Chondrocyte (in vitro differentiated cells): ENCODE data around the gene PI4KA. TPM values are rescaled to one million over a fixed set of nuclear protein-coding genes. Genes with fewer than 3 reads are reported as not detected.
"Not testable (repeated sequence)": the region's sequence is repeated elsewhere in the genome, so short reads cannot be mapped to it uniquely, and the experiment has no call there.

Experiments used
- DNase-seq: peaks from one replicate; pipeline ENCODE4 v3.0.0; 2021; ENCODE audit warnings: mixed read lengths, low spot score
- H3K27ac Mint-ChIP-seq: one replicate; pipeline ENCODE4 v1.8.0; 2021; ENCODE audit warnings: mild to moderate bottlenecking, moderate library complexity, mixed read lengths; ENCODE audit not compliant: unreplicated experiment
- H3K27me3 Mint-ChIP-seq: 2 replicates; pipeline ENCODE4 v1.8.0; 2021; ENCODE audit warnings: low read depth, mixed read lengths
- H3K36me3 Mint-ChIP-seq: 2 replicates; pipeline ENCODE4 v1.8.0; 2021; ENCODE audit warnings: low read depth, mixed read lengths
- H3K4me1 Mint-ChIP-seq: 2 replicates; pipeline ENCODE4 v1.8.0; 2021; ENCODE audit warnings: low read depth, mild to moderate bottlenecking, mixed read lengths
- H3K4me3 Mint-ChIP-seq: one replicate; pipeline ENCODE4 v1.8.0; 2021; ENCODE audit warnings: mild to moderate bottlenecking, moderate library complexity, mixed read lengths; ENCODE audit not compliant: unreplicated experiment
- H3K9me3 Mint-ChIP-seq: 2 replicates; pipeline ENCODE4 v1.8.0; 2021; ENCODE audit warnings: low read depth, mixed read lengths
- total RNA-seq: library from RNA; stranded (reverse); gene quantifications from 3 replicates; pipeline ENCODE4 v1.2.1, GENCODE V29; 2021
- TF ChIP-seq, protein P1 (sequence below): fragments of 200-600 bp; sonication (generic); IDR thresholded peaks from 2 replicates; pipeline ENCODE4 v1.5.0; 2021; ENCODE audit warnings: antibody characterized with exemption, mild to moderate bottlenecking, moderate library complexity

Gene PI4KA
- total RNA-seq, 1 donor from 2014 or later, result 68.3 TPM

- no peak overlapping the region for H3K27ac Mint-ChIP-seq
- TF ChIP-seq, protein P1, sequence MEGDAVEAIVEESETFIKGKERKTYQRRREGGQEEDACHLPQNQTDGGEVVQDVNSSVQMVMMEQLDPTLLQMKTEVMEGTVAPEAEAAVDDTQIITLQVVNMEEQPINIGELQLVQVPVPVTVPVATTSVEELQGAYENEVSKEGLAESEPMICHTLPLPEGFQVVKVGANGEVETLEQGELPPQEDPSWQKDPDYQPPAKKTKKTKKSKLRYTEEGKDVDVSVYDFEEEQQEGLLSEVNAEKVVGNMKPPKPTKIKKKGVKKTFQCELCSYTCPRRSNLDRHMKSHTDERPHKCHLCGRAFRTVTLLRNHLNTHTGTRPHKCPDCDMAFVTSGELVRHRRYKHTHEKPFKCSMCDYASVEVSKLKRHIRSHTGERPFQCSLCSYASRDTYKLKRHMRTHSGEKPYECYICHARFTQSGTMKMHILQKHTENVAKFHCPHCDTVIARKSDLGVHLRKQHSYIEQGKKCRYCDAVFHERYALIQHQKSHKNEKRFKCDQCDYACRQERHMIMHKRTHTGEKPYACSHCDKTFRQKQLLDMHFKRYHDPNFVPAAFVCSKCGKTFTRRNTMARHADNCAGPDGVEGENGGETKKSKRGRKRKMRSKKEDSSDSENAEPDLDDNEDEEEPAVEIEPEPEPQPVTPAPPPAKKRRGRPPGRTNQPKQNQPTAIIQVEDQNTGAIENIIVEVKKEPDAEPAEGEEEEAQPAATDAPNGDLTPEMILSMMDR, result no peak
Observed at GRCh38 chr22:20904008-20904979, 45.7 kb upstream of the PI4KA start.

DNA sequence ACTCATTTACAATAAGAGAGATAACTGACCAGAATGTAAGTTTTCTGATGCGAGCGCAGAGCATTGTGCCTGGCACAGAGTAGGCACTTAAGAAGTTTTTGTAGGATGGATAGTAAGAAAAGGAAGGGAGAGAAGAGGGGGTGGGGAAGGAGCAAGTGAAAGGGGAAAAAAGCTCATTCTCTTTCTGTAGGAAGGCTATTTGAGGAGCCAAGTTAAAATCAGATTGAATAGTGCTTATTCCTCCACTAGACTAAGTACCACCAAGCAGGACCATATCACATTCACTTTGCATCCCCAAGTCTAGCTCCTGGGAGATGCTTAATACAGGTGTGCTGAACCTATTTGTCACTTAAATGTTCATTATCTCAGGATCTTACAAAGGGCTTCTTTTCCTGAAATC, 44.5 kb upstream of the PI4KA start:
- Mint-ChIP-seq H3K27me3 (peaks cover 5% of the 10 kb centered on the region), H3K27ac (no peak overlapping the region), H3K4me1 (no peaks in the 10 kb centered on the region)

More at GRCh38 chr22:20904008-20904979, 45.7 kb upstream of the PI4KA start:
- no peaks in the 10 kb centered on the region for H3K36me3 Mint-ChIP-seq
- peaks cover 5% of the 10 kb centered on the region for H3K27me3 Mint-ChIP-seq
- no peaks in the 10 kb centered on the region for H3K9me3 Mint-ChIP-seq
- no peak overlapping the region for H3K4me3 Mint-ChIP-seq
- no peak for DNase-seq
- no peaks in the 10 kb centered on the region for H3K4me1 Mint-ChIP-seq

GRCh38 chr22:20901093-20902033, 42.8 kb upstream of the PI4KA start:
- not testable (repeated sequence) for H3K27ac Mint-ChIP-seq, H3K4me3 Mint-ChIP-seq, H3K4me1 Mint-ChIP-seq, H3K36me3 Mint-ChIP-seq, H3K9me3 Mint-ChIP-seq, H3K27me3 Mint-ChIP-seq
- peak; percentile 35 for DNase-seq

More for the DNA sequence above, 44.5 kb upstream of the PI4KA start:
- TF ChIP-seq, protein P1, result no peak
- no peaks in the 10 kb centered on the region for H3K9me3 Mint-ChIP-seq
- H3K36me3 Mint-ChIP-seq, result no peaks in the 10 kb centered on the region
- no peak overlapping the region for H3K4me3 Mint-ChIP-seq
- no peak for DNase-seq

GRCh38 chr22:20899827-20900423, 41.3 kb upstream of the PI4KA start:
- H3K27ac Mint-ChIP-seq, result no peak overlapping the region
- DNase-seq, result no peak
- no peaks in the 10 kb centered on the region for H3K4me1 Mint-ChIP-seq
- H3K27me3 Mint-ChIP-seq, result no peaks in the 10 kb centered on the region
- no peak overlapping the region for H3K4me3 Mint-ChIP-seq
- no peaks in the 10 kb centered on the region for H3K9me3 Mint-ChIP-seq
- TF ChIP-seq, protein P1, result no peak
- no peaks in the 10 kb centered on the region for H3K36me3 Mint-ChIP-seq

DNA sequence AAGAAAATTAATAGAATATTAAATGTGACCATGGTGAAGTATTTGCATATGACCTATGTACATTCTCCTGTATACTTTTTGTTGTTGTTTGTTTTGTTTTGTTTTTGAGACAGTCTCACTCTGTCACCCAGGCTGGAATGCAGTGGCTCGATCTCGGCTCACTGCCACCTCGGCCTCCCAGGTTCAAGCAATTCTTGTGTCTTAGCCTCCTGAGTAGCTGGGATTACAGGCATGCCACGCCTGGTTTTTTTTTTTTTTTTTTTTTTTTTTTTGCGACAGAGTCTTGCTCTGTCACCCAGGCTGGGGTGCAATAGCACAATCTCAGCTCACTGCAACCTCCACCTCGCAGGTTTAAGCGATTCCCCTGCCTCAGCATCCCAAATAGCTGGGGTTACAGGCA, 39.1 kb upstream of the PI4KA start:
- not testable (repeated sequence) for H3K27me3 Mint-ChIP-seq, H3K27ac Mint-ChIP-seq, H3K36me3 Mint-ChIP-seq, H3K4me1 Mint-ChIP-seq, H3K9me3 Mint-ChIP-seq, H3K4me3 Mint-ChIP-seq, DNase-seq
